ENCODE data around the gene MRPL38. TPM values are rescaled to one million over a fixed set of nuclear protein-coding genes. Genes with fewer than 3 reads are reported as not detected.

Gene MRPL38
- total RNA-seq, 2 donors from 2014 or later, result 42.4 to 56.2 TPM

GRCh38 chr17:75914643-75915267, 10.1 kb upstream of the MRPL38 start:
- H3K27me3 ChIP-seq (replicated peaks; ENCODE audit: insufficient read depth), result no peaks in the 10 kb centered on the region
- no peak for TF ChIP-seq CTCF (IDR thresholded peaks at IDR 0.05)
- no peak overlapping the region for H3K27ac ChIP-seq
- no peaks in the 10 kb centered on the region for H3K36me3 ChIP-seq
- DNase-seq (ENCODE audit: low spot score) (no peak), ATAC-seq (ENCODE audit: insufficient number of reproducible peaks, low FRiP score, low read depth) (no peak)
- no peak overlapping the region for H3K4me3 ChIP-seq
- H3K9me3 ChIP-seq, result no peaks in the 10 kb centered on the region
- H3K4me1 ChIP-seq (ENCODE audit: control insufficient read depth in 1 of 2, low read depth in 2 of 2), result no peaks in the 10 kb centered on the region

- no peaks in the 10 kb centered on the region for H3K27me3 ChIP-seq (replicated peaks; ENCODE audit: insufficient read depth)
- H3K27ac ChIP-seq, result no peak overlapping the region
- ATAC-seq (ENCODE audit: insufficient number of reproducible peaks, low FRiP score, low read depth) (no peak), DNase-seq (ENCODE audit: low spot score) (no peak)
- no peaks in the 10 kb centered on the region for H3K4me1 ChIP-seq (ENCODE audit: control insufficient read depth in 1 of 2, low read depth in 2 of 2)
- no peaks in the 10 kb centered on the region for H3K36me3 ChIP-seq
- no peak overlapping the region for H3K4me3 ChIP-seq
- H3K9me3 ChIP-seq, result no peaks in the 10 kb centered on the region
- TF ChIP-seq CTCF (IDR thresholded peaks at IDR 0.05), result no peak
These were observed 9.0 kb upstream of the MRPL38 start for GRCh38 chr17:75913537-75914210.

GRCh38 chr17:75910699-75911098, 6.0 kb upstream of the MRPL38 start:
- no peak overlapping the region for H3K4me3 ChIP-seq
- H3K27ac ChIP-seq, result no peak overlapping the region
- TF ChIP-seq CTCF (IDR thresholded peaks at IDR 0.05), result no peak

GRCh38 chr17:75909812-75910274, 5.2 kb upstream of the MRPL38 start:
- no peak overlapping the region for H3K4me3 ChIP-seq
- no peaks in the 10 kb centered on the region for H3K4me1 ChIP-seq (ENCODE audit: control insufficient read depth in 1 of 2, low read depth in 2 of 2)
- H3K36me3 ChIP-seq, result no peaks in the 10 kb centered on the region
- ATAC-seq (ENCODE audit: insufficient number of reproducible peaks, low FRiP score, low read depth), result no peak
- H3K27me3 ChIP-seq (replicated peaks; ENCODE audit: insufficient read depth), result no peaks in the 10 kb centered on the region
- TF ChIP-seq CTCF (IDR thresholded peaks at IDR 0.05), result no peak
- H3K27ac ChIP-seq, result no peak overlapping the region
- no peak for DNase-seq (ENCODE audit: low spot score)
- no peaks in the 10 kb centered on the region for H3K9me3 ChIP-seq

More at GRCh38 chr17:75910699-75911098, 6.0 kb upstream of the MRPL38 start:
- Histone ChIP-seq H3K27me3 (replicated peaks; ENCODE audit: insufficient read depth) (no peaks in the 10 kb centered on the region), H3K36me3 (no peaks in the 10 kb centered on the region), H3K9me3 (no peaks in the 10 kb centered on the region), H3K4me1 (ENCODE audit: control insufficient read depth in 1 of 2, low read depth in 2 of 2) (no peaks in the 10 kb centered on the region)
- ATAC-seq (ENCODE audit: insufficient number of reproducible peaks, low FRiP score, low read depth), result no peak
- no peak for DNase-seq (ENCODE audit: low spot score)

- no peak for TF ChIP-seq CTCF (IDR thresholded peaks at IDR 0.05)
- no peak overlapping the region for H3K27ac ChIP-seq
- no peak overlapping the region for H3K4me3 ChIP-seq
- H3K4me1 ChIP-seq (ENCODE audit: control insufficient read depth in 1 of 2, low read depth in 2 of 2), result peaks cover 0 to under 1% of the 10 kb centered on the region in 2 donors
- DNase-seq (ENCODE audit: low spot score) (no peak), ATAC-seq (ENCODE audit: insufficient number of reproducible peaks, low FRiP score, low read depth) (no peak)
- no peaks in the 10 kb centered on the region for H3K9me3 ChIP-seq
- no peaks in the 10 kb centered on the region for H3K36me3 ChIP-seq
- no peaks in the 10 kb centered on the region for H3K27me3 ChIP-seq (replicated peaks; ENCODE audit: insufficient read depth)
These were observed 4.5 kb upstream of the MRPL38 start for GRCh38 chr17:75909051-75909811.

All from thoracic aorta (tissue), 2 donors.